ENCODE measurements around the gene ANAPC5.
A peak's percentile ranks its signal among the peaks of the same experiment; 100 is the strongest.
"Not testable (repeated sequence)": the region's sequence is repeated elsewhere in the genome, so short reads cannot be mapped to it uniquely, and the experiment has no call there.

Gene ANAPC5, protein sequence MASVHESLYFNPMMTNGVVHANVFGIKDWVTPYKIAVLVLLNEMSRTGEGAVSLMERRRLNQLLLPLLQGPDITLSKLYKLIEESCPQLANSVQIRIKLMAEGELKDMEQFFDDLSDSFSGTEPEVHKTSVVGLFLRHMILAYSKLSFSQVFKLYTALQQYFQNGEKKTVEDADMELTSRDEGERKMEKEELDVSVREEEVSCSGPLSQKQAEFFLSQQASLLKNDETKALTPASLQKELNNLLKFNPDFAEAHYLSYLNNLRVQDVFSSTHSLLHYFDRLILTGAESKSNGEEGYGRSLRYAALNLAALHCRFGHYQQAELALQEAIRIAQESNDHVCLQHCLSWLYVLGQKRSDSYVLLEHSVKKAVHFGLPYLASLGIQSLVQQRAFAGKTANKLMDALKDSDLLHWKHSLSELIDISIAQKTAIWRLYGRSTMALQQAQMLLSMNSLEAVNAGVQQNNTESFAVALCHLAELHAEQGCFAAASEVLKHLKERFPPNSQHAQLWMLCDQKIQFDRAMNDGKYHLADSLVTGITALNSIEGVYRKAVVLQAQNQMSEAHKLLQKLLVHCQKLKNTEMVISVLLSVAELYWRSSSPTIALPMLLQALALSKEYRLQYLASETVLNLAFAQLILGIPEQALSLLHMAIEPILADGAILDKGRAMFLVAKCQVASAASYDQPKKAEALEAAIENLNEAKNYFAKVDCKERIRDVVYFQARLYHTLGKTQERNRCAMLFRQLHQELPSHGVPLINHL

DNA sequence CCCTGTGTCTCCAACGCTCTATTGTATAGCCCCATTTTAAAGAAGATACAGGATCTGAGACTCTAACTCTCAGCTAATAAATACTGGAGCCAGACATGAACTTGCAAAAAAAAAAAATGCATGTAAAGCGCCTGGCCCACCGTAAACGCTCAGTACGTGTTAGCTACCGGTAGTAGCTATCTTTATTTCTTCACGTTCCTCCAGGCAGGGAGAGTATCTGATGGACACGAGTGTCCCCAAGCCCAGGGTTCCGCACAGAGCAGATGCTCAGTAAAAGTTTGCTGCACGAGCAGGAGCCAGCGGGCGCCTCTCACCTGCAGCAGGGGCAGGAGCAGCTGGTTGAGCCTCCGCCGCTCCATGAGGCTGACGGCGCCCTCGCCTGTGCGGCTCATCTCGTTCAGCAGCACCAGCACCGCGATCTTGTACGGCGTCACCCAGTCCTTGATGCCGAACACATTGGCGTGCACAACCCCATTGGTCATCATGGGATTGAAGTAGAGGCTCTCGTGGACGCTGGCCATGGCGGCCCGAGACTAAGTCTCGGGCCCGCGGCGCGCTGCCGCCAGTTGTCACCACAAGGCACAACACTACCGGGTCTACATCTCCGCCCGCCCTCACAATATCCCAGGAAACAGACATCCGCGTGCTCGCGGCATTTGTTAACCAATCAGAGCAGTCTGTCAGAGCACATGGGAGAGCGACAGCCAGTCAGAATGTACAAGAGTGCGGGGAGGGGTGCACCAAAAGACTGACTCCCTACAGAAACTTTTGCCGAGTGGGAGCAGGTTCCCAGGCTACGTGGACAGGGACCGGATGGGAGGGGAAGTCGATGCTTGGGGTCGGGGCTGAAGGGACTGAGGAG, at the start of gene ANAPC5:
ANAPC5 (minus strand) TSS at position 592 of the 862 bp plus-strand sequence; CDS start at position 521, 71 bp downstream.
- peak within 1 kb of the TSS; percentile 68 for H3K27ac ChIP-seq
- peak; percentile 95 for DNase-seq (ENCODE audit: low read depth, low spot score)

DNA sequence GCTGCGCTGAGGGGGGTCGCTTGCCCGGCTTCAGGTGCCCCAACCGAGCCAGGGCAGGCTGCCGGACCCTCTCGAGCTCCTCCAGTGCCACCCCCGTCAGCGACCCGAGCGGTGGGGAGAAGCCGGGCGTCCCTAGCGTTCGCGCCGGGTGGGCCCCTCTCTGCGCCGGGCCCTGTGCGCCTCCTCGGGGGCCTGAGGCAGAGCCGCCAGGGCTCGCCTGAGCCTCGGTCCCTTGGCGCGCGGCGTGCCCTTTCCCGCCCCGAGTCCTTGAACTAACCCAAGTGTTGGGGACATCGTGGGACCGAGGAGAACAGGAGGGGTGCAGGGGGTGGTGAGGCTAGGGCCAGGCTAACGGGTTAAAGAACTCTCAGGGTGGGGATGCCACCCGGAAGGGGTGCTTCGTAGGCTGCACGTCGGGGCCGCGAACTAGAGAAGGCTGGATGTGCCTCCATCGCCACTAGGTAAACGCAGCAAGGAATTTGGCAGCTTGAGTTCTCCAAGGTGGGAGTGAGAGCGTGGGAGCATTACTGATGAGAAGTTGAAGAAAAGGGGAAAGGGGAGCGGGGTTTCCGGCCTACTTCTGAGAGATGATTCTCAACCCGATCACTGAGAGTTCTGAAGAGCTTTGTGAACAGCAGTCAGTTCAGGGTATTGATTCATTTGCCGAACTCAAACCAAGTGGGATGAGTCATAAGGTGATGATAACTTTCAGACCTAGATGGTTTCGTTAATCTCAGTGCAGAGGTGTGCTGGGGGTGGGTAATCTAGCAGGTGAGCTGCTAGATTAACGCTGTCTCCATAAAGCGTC, 48.3 kb upstream of the ANAPC5 start:
- peak overlapping the region; percentile 77 for H3K27ac ChIP-seq
- no peak for DNase-seq (ENCODE audit: low read depth, low spot score)

DNA sequence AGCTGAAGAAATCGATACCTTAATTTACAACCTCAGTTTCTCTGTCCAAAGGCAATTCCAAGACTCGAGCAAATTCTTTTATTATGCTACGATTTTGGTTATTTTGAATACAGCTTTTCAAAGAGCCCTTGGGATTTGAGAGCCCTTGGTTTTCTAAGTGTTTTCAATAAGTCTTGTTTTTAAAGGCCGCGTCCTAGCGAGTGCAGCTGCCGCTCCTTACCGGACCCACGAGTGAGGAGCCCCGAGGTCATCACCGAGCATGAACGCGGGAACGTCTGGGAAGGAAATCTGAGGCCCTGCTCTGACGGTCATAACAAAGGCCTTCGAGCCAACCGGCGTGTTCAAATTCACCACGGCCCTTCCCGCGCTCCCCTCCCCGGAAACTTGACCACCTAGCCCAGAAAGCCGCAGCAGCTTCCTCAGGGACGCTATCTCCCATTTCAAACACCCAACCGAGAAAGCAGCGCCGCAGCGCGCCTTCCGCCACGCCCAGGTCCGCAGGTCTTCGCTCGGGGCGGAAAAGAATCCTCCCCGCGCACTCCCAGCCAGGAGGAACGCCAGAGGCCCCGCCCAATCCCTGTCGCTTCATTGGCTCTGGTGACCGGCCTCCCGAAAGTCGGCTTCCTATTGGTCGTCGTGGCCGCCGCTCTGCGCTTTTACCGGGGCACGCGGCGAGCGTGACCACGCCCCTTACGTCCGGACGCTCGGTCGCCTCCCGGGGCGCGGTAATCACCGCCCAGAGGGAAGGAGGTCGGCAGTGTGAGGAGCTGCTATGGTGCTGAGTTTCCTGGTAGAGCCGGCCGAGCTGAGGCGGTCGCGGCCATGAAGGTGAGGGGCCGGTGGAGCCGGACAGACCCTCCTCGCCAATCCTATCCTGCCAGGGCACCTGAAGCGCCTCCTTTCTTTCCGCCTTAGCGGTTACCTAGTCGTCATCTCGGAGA, 47.5 kb upstream of the ANAPC5 start, which contains the start of gene RNF34:
RNF34 (plus strand) TSS at position 728 of the 941 bp plus-strand sequence; CDS start at position 823, 95 bp downstream.
- peak; percentile 81 for DNase-seq (ENCODE audit: low read depth, low spot score)
- H3K27ac ChIP-seq: peak within 1 kb of the TSS; percentile 77

DNA sequence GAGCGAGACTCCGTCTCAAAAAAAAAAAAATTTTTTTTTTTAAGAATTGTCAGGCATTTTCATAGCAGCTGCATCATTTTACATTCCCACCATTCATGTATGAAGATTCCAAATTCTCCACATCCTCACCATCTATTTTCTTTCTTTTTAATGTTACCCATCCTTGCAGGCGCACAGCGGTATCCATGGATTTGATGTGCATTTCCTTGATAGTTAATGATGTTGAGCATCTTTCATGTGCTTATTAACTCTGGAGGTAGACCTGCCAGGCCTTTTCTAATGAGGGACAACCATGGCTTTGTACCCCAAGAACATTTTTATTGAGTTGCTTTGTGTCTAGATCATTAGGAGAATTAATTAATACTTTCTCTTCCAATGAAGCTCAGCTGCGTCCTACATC, 46.1 kb upstream of the ANAPC5 start:
- H3K27ac ChIP-seq: no peak overlapping the region
- DNase-seq (ENCODE audit: low read depth, low spot score): no peak

DNA sequence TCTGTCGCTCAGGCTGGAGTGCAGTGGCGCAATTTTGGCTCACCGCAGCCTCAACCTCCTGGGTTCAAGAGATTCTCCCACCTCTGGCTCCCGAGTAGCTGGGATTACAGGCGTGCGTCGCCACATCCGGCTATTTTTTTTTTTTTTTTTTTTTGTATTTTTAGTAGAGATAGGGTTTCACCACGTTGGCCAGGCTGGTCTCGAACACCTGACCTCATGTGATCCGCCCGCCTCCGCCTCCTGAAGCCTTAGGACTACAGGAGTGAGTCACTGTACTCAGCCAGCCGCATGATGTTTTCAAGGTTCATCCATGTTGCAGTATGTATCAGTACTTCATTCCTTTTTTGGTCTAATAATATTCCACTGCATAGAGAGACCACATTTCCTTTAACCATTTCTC, 45.3 kb upstream of the ANAPC5 start:
- DNase-seq (ENCODE audit: low read depth, low spot score): no peak
- H3K27ac ChIP-seq: no peak overlapping the region

DNA sequence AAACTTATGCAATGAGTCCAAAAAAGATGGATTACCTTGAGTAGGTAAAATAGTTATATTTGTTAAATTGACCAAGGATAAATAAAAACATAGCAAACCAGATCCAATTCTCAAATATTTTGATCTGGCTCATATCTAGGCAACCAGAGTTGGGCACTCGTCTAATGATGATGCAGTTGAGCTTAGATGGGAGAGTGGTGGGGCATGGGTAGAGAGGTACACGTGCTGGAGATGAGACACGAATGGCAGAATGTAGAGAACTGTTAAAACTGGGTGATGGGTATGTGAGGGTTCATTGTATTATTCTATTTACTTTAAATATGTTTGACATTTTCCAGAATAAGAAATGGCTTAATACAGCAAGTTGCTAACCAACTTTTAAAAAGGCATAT, 40.1 kb upstream of the ANAPC5 start:
- no peak for DNase-seq (ENCODE audit: low read depth, low spot score)
- no peak overlapping the region for H3K27ac ChIP-seq

DNA sequence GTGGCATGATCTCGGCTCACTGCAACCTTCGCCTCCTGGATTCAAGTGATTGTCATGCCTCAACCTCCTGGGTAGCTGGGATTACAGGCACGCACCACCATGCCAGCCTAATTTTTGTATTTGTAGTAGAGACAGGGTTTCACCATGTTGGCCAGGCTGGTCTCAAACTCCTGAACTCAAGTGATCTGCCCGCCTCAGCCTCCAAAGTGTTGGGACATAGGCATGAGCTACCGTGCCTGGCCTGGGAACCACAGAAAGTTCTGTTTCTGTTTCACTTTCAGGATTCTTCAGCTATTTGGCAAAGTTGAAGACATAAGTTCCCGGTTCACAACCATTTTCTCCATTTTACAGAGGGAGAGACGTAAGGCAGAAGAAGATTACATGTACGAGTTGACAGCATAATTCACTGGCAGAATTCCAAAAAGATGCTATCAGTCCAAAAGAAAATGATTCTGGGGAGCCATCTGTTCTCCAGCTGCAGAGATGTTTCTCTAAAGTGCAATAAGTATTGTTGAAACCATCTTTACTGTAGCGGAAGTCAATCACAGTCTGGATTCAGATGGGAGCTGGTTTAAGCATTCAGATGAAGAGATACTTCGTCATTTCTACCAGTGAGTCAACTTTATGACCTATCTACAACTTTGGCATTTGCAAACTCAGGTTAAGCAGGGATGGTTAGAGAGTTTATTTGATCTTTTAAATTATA, 39.6 kb upstream of the ANAPC5 start:
- no peak overlapping the region for H3K27ac ChIP-seq

DNA sequence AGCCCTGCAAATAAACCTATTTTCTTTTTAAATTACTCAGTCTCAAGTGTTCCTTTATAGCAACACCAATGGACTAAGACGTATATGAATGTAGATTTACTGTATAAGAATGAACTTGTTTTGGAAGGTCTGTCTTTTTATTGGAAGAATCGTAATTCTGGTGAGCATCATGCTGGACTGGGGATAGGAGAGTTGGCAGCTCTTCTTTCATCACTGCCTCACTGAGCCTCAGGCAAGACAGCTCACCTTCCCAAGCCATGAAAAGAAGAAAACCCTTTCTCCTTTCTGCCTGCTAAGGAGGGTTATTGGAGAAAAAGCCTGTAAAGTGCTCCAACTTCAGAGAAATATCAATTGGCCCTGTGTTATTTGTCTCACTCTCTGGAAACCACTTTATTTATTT, 38.6 kb upstream of the ANAPC5 start:
- H3K27ac ChIP-seq: peak overlapping the region; percentile 39
- DNase-seq (ENCODE audit: low read depth, low spot score): no peak

More for the DNA sequence above, 39.6 kb upstream of the ANAPC5 start:
- no peak for DNase-seq (ENCODE audit: low read depth, low spot score)

DNA sequence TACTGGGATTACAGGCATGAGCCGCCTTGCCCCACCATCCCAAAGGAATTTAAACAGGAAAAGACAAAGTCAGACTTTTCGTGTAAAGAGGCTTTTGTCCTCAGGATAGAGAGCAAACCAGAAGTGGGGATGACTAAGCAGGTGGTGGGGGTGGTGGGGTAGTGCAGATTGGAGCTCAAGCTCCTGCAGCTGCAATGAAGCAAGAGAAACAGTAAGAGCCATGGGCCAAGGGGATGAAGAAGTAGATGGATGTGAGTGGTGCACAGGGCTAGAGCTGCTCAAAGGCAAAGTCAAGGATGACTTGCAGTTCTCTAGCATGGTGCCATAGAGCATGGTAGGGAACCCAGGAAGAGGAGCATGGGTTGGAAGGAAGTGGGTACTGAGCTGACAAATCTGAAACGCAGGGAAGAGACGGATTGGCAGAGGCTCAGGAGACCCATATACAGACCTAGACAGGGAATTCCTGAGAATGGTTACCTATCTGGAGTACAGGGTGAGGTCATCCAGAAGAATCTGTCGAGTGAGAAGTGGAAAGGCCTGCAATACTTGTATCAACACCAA, 36.3 kb upstream of the ANAPC5 start:
- peak overlapping the region; percentile 37 for H3K27ac ChIP-seq
- DNase-seq (ENCODE audit: low read depth, low spot score): no peak

DNA sequence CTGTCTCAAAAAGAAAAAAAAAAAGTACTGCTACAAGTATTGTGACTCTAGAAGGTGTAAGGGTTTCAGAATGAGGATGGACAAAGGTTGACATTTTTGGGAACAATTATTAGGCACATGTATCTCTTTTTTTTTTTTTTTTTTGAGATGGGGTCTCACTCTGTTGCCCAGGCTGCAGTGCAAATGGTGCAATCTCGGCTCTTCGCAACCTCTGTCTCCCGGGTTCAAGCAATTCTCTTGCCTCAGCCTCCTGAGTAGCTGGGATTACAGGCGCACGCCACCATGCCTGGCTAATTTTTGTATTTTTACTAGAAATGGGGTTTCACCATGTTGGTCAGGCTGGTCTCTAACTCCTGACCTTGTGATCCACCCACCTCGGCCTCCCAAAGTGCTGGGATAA, 32.7 kb upstream of the ANAPC5 start:
- H3K27ac ChIP-seq; DNase-seq (ENCODE audit: low read depth, low spot score): not testable (repeated sequence)

DNA sequence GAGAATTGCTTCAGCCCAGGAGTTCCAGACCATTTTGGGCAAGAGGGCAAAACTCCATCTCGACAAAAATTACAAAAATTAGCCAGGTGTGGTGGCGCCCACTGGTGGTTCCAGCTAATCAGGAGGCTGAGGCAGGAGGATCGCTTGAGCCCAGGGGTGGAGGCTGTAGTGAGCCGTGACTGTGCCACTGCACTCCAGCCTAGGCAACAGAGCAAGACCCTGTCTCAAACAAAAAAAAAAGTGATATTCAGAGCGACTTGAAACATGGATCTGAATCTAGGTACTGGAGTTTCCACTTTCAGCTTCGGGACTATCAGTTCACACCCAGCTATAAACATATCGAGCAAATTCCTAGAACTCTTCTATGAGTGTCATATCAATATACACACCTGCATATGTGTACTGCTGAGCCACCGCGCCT, 31.4 kb upstream of the ANAPC5 start:
- no peak for DNase-seq (ENCODE audit: low read depth, low spot score)
- no peak overlapping the region for H3K27ac ChIP-seq

DNA sequence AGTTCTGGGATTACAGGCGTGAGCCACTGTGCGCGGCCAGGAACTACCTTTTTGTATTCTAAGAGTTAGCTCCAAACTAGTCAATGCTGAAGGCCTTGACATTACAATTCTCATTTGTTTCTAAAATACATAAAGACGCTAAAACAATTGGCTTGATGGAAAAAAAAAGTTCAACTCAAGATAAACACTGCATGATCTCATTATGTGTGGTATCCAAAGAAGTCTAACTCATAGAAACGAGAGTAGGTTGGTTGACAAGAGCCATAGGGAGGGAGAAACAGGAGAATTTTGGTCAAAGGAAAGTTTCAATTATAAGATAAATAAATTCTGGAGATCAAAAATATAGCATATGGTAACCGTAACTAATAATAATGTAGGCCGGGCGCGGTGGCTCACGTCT, 27.7 kb upstream of the ANAPC5 start:
- H3K27ac ChIP-seq: no peak overlapping the region
- no peak for DNase-seq (ENCODE audit: low read depth, low spot score)

DNA sequence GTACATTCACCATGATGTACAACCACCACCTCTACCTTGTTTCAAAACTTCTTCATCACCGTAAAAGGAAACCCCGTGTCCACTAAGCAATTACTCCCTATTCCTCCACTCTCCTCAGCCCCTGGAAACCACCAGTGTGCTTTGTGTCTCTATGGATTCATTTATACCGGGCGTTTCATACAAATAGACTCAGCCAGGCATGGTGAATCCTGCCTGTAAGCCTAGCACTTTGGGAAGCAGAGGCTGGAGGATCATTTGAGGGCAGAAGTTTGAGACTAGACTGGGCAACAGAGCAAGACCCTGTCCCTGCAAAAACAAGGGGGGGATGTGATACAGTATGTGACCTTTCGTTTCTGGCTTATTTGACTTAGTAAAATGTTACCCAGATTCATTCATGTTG, 26.5 kb upstream of the ANAPC5 start:
- DNase-seq (ENCODE audit: low read depth, low spot score): no peak

DNA sequence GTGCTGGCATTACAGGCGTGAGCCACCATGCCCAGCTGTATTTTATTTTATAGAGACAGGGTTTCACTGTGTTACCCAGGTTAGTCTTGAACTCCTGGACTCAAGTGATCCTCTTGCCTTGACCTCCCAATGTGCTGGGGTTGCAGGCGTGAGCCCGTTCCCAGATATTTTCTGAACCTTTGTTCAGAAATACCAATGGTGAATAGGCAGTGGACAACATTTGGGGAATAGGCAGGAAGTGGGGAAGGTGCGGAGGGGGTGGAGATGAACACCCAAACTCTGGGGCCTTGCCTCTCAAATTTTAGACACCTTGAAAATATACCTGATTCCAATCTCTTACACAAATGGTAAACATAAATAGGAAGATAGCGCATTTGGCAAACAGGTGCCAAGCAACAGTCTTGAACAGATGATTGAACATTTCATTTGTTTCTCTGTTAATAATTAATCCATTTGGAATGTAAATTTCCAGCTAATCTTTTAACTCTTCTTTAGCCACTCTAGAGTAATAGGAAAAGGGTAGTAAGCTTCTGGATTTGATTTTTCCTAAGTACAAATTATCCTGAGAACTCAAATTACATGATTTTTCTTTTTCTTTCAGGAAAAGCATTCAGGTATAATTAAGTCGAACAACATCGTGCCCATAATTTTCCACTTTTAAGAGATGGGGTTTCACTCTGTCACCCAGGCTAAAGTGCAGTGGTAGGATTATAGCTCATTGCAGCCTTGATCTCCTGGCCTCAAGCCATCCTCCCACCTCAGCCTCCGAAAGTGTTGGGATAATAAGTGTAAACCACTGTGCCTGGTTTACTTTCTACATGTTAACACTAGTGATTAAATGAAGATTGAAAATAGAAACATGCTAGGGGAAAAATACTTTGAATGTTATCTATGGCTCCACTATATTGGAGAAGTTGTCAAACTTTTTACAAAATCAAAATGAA, 24.8 kb upstream of the ANAPC5 start:
- no peak for DNase-seq (ENCODE audit: low read depth, low spot score)
- no peak overlapping the region for H3K27ac ChIP-seq

More for the DNA sequence above, 26.5 kb upstream of the ANAPC5 start:
- H3K27ac ChIP-seq: no peak overlapping the region

DNA sequence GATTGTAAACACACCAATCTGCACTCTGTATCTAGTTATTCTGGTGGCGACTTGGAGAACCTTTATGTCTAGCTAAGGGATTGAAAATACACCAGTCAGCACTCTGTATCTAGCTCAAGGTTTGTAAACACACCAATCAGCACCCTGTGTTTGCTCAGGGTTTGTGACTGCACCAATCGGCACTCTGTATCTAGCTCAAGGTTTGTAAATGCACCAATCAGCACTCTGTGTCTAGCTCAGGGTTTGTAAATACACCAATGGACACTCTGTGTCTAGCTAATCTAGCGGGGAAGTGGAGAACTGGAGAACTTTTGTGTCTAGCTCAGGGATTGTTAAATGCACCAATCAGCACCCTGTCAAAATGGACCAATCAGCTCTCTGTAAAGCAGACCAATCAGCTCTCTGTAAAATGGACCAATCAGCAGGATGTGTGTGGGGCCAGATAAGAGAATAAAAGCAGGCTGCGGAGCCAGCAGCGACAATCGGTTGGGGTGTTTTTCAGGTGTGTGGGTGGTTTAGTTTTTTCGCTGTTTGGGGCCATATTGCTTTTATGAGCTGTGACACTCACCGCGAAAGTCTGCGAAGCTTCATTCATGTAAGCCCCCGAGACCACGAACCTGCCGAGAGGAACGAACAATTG, 22.9 kb upstream of the ANAPC5 start:
- not testable (repeated sequence) for DNase-seq (ENCODE audit: low read depth, low spot score); H3K27ac ChIP-seq

DNA sequence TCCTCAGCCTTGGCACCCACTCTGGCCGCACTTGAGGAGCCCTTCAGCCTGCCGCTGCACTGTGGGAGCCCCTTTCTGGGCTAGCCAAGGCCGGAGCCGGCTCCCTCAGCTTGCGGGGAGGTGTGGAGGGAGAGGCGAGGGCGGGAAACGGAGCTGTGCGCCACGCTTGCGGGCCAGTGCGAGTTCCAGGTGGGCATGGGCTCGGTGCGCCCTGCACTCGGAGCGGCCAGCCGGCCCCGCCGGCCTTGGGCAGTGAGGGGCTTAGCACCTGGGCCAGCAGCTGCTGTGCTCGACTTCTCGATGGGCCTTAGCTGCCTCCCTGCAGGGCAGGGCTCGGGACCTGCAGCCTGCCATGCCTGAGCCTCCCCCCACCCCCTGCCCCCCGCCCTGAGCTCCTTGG, 22.1 kb upstream of the ANAPC5 start:
- not testable (repeated sequence) for H3K27ac ChIP-seq; DNase-seq (ENCODE audit: low read depth, low spot score)
